DMS53 (cell line): Measurements from ENCODE around the gene PBRM1.
A peak's percentile ranks its signal among the peaks of the same experiment; 100 is the strongest.

ENCODE experiments used
- DNase-seq: peaks from one replicate; lab custom pipeline; 2025; lab: John Stamatoyannopoulos, UW

The PBRM1 gene

GRCh38 chr3:52509753-52510328, 175.9 kb downstream of the PBRM1 start:
- no peak for DNase-seq

GRCh38 chr3:52507359-52507758, 178.4 kb downstream of the PBRM1 start:
- peak; percentile 71 for DNase-seq

GRCh38 chr3:52506266-52506966, 179.3 kb downstream of the PBRM1 start:
- no peak for DNase-seq

GRCh38 chr3:52504977-52505376, 180.7 kb downstream of the PBRM1 start:
- DNase-seq: no peak

- peak; percentile 62 for DNase-seq
These were observed 181.8 kb downstream of the PBRM1 start for GRCh38 chr3:52503788-52504424.

- no peak for DNase-seq
These were observed 182.8 kb downstream of the PBRM1 start for GRCh38 chr3:52502808-52503350.

- no peak for DNase-seq
These were observed 183.7 kb downstream of the PBRM1 start for GRCh38 chr3:52502001-52502400.

- DNase-seq: no peak
These were observed 184.7 kb downstream of the PBRM1 start for GRCh38 chr3:52501046-52501445.

GRCh38 chr3:52498137-52499054, 187.3 kb downstream of the PBRM1 start:
- no peak for DNase-seq

GRCh38 chr3:52495777-52496602, 189.7 kb downstream of the PBRM1 start:
- peak; percentile 55 for DNase-seq
